Mesendoderm (in vitro differentiated cells): ENCODE data around the gene TBKBP1.

Experiments used
- DNase-seq: peaks from one replicate; pipeline ENCODE4 v3.0.0; 2013
- H2AK5ac ChIP-seq: 2 replicates; pipeline ENCODE4 v1.6.1; 2013; ENCODE audit warnings: low read length, inconsistent platforms
- H2BK120ac ChIP-seq: 2 replicates; pipeline ENCODE4 v1.6.1; 2013; ENCODE audit warnings: low read depth, mild to moderate bottlenecking, low read length, moderate library complexity, mixed read lengths
- H2BK15ac ChIP-seq: replicated peaks from 2 replicates; pipeline ENCODE4 v1.6.1; 2013; ENCODE audit warnings: low read depth, mild to moderate bottlenecking, moderate library complexity
- H2BK5ac ChIP-seq: 2 replicates; pipeline ENCODE4 v1.6.1; 2013; ENCODE audit warnings: low read length, inconsistent platforms
- H3K18ac ChIP-seq: 2 replicates; pipeline ENCODE4 v1.6.1; 2013; ENCODE audit warnings: mild to moderate bottlenecking, low read length, mixed read lengths
- H3K23ac ChIP-seq: one replicate; pipeline ENCODE4 v1.6.1; 2013; ENCODE audit warnings: low read length
- H3K27ac ChIP-seq: 2 replicates; pipeline ENCODE4 v1.5.1; 2013; ENCODE audit warnings: low read depth, mild to moderate bottlenecking, inconsistent platforms, low read length, moderate library complexity
- H3K27me3 ChIP-seq: 2 replicates; pipeline ENCODE4 v1.6.1; 2013; ENCODE audit warnings: low read length, control low read depth, mild to moderate bottlenecking, inconsistent platforms; ENCODE audit not compliant: insufficient read depth, poor library complexity
- H3K36me3 ChIP-seq: 2 replicates; pipeline ENCODE4 v1.6.1; 2013; ENCODE audit warnings: low read length, inconsistent platforms; ENCODE audit not compliant: control insufficient read depth, insufficient read depth
- H3K4ac ChIP-seq: one replicate; pipeline ENCODE4 v1.6.1; 2013; ENCODE audit warnings: low read depth, mild to moderate bottlenecking, low read length, moderate library complexity
- H3K4me1 ChIP-seq: 2 replicates; pipeline ENCODE4 v1.6.1; 2013; ENCODE audit warnings: low read depth, low read length, inconsistent platforms; ENCODE audit not compliant: control insufficient read depth
- H3K4me2 ChIP-seq: 2 replicates; pipeline ENCODE4 v1.6.1; 2013; ENCODE audit warnings: low read length
- H3K4me3 ChIP-seq: 2 replicates; pipeline ENCODE4 v1.5.1; 2013; ENCODE audit warnings: mild to moderate bottlenecking, low read length
- H3K56ac ChIP-seq: one replicate; pipeline ENCODE4 v1.6.1; 2013; ENCODE audit warnings: low read length
- H3K79me1 ChIP-seq: 2 replicates; pipeline ENCODE4 v1.6.1; 2013; ENCODE audit warnings: low read length, inconsistent platforms
- H3K79me2 ChIP-seq: 2 replicates; pipeline ENCODE4 v1.6.1; 2013; ENCODE audit warnings: mild to moderate bottlenecking, low read length; ENCODE audit not compliant: control insufficient read depth, insufficient read depth
- H3K9ac ChIP-seq: 2 replicates; pipeline ENCODE4 v1.6.1; 2013; ENCODE audit warnings: low read length, inconsistent platforms
- H4K5ac ChIP-seq: one replicate; pipeline ENCODE4 v1.6.1; 2013; ENCODE audit warnings: low read length
- H4K8ac ChIP-seq: one replicate; pipeline ENCODE4 v1.6.1; 2013; ENCODE audit warnings: low read depth, mild to moderate bottlenecking, control low read depth, low read length, moderate library complexity
- WGBS: extraction: QIAGEN DNeasy Blood & Tissue Kit; methylation state at CpG from one replicate; pipeline ENCODE4 v1.1.7; 2013; ENCODE audit warnings: low lambda C conversion rate, missing lambda C conversion rate; ENCODE audit not compliant: insufficient coverage; ENCODE audit errors: extremely low coverage; 5-methylcytosine and 5-hydroxymethylcytosine counted together

The TBKBP1 gene

DNA sequence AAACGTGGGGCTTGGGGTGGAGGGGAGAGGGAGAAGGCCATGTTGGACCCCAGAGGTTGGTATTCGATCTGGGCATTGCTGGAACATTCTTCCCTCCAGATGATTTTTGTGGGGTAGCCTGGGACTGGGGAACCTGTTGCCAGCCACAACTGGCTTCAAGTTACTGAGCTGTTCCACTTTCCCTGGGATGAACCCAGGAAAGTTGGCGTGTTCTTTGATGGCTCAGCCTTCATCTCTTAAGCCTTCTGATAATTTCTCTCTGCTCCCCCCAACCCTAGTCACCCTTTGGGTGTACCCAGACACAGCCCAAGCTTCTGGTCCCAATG lies 41.1 kb downstream of the TBKBP1 start:
- Histone ChIP-seq H3K4ac (no peak overlapping the region), H3K27ac (no peak overlapping the region), H3K27me3 (peaks cover 16% of the 10 kb centered on the region), H4K8ac (no peak overlapping the region), H4K5ac (no peak overlapping the region), H3K9ac (no peak overlapping the region), H3K18ac (no peak overlapping the region), H2BK120ac (no peak overlapping the region), H2AK5ac (no peak overlapping the region), H3K4me1 (no peaks in the 10 kb centered on the region), H2BK5ac (no peak overlapping the region), H3K23ac (no peak overlapping the region), H2BK15ac (no peak overlapping the region), H3K4me3 (no peak overlapping the region), H3K36me3 (no peaks in the 10 kb centered on the region), H3K56ac (no peak overlapping the region), H3K79me1 (no peaks in the 10 kb centered on the region), H3K4me2 (no peak overlapping the region), H3K79me2 (no peaks in the 10 kb centered on the region)
- no CpG with 5 or more reads among the region's 3 CpGs for WGBS
- no peak for DNase-seq

DNA sequence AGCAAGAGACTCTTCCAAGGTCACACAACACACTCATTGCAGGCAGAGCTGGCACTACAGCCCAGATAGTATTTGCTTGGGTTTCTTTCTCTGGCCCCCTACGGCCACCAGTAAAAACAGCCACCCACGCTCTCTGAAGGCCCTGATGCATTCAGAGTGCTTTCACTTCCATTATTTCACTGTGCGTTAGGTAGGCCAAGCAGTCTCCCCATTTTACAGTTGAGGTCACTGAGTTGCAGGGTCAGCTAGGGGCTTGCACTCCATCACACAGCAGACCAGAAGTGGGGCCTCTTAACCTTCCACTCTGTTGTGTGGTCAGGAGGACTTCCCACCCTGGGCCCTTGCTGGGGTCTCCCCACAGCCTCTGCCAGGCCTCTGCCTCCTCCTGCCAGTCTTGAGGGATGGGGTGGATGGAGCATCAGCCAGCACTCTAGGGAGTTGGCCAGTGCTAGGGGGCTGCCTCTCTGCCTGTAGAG lies 41.6 kb downstream of the TBKBP1 start:
- no peak overlapping the region for H3K23ac ChIP-seq
- H3K27ac ChIP-seq = no peak overlapping the region
- DNase-seq = no peak
- H3K56ac ChIP-seq = no peak overlapping the region
- H2BK5ac ChIP-seq = no peak overlapping the region
- H2BK15ac ChIP-seq = no peak overlapping the region
- H3K79me1 ChIP-seq = no peaks in the 10 kb centered on the region
- no peak overlapping the region for H3K4me2 ChIP-seq
- H2AK5ac ChIP-seq = no peak overlapping the region
- peaks cover 16% of the 10 kb centered on the region for H3K27me3 ChIP-seq
- no peak overlapping the region for H3K4me3 ChIP-seq
- H3K4me1 ChIP-seq = no peaks in the 10 kb centered on the region
- H2BK120ac ChIP-seq = no peak overlapping the region
- no peaks in the 10 kb centered on the region for H3K79me2 ChIP-seq
- no CpG with 5 or more reads among the region's 3 CpGs for WGBS
- H4K5ac ChIP-seq = no peak overlapping the region
- no peak overlapping the region for H3K18ac ChIP-seq
- no peak overlapping the region for H3K4ac ChIP-seq
- no peaks in the 10 kb centered on the region for H3K36me3 ChIP-seq
- H3K9ac ChIP-seq = no peak overlapping the region
- no peak overlapping the region for H4K8ac ChIP-seq

DNA sequence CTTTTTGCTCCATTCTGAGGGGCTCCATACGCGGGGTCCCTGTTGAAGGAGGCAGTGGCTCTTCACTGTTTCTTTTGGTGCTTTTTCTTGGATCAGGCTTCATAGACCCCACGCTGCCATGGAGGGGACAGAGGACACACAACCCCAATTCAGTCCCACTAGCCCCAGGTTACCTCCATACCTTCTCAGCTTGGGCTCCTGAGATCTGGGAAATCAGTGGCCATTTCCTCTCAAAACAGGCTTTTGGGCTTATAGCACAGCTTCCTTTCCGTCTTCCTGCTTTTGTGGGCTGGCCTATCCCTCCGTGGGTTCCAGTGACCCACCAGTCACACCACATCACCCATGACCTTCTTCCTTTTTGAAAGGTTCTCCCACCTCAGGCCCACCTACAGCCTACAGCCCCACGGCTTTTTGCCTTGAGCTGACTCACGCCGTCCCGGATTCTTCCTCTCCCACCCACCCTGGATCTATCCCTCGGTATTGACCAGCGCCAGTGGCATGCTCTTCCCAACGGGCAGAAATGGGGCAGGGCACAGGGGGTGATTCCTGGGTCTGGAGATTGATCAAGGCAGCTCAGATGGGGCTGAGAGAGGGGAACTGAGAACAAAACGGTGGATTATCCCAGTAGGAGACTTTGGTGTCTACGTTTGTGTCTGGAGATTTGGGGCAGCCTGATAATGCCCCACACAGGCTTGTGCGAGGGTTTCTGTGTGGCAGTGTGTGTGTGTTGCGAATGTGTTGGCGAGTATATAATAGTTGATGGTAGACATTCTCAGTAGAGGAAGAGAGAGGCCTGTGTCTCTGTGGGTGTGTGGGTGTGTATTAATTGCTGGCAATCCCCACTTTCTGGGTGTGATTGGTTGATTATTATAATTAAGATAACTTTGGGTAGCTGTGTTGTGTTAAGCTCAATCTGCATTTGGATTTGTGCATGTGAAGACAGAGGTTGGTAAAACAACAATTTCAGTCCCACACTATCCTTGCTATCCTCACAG lies 42.8 kb downstream of the TBKBP1 start:
- no CpG with 5 or more reads among the region's 17 CpGs for WGBS
- H4K8ac ChIP-seq = no peak overlapping the region
- DNase-seq = no peak
- H4K5ac ChIP-seq = no peak overlapping the region
- no peak overlapping the region for H2AK5ac ChIP-seq
- H3K27me3 ChIP-seq = peaks cover 16% of the 10 kb centered on the region
- no peaks in the 10 kb centered on the region for H3K79me1 ChIP-seq
- no peak overlapping the region for H3K9ac ChIP-seq
- H2BK15ac ChIP-seq = no peak overlapping the region
- no peaks in the 10 kb centered on the region for H3K79me2 ChIP-seq
- H2BK5ac ChIP-seq = no peak overlapping the region
- H3K56ac ChIP-seq = no peak overlapping the region
- no peaks in the 10 kb centered on the region for H3K36me3 ChIP-seq
- no peak overlapping the region for H3K27ac ChIP-seq
- no peak overlapping the region for H3K4me2 ChIP-seq
- H3K4ac ChIP-seq = no peak overlapping the region
- no peaks in the 10 kb centered on the region for H3K4me1 ChIP-seq
- no peak overlapping the region for H3K4me3 ChIP-seq
- H2BK120ac ChIP-seq = no peak overlapping the region
- H3K23ac ChIP-seq = no peak overlapping the region
- H3K18ac ChIP-seq = no peak overlapping the region

DNA sequence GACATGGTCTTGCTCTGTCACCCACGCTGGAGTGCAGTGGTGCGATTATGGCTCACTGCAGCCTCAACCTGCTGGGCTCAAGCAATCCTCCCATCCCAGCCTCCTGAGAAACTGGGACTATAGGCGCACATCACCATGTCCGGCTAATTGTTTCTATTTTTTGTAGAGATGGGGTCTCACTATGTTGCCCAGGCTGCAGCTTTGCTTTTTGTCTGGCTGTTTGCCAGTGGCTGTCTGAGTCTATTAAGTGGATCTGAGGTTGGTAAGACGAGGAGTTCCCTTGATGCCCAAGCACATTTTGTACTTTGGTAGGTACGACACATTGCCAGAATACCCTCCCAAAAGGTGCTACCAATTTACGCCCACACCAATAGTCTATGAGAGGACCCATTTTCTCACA lies 44.2 kb downstream of the TBKBP1 start:
- peaks cover 10% of the 10 kb centered on the region for H3K27me3 ChIP-seq
- H3K36me3 ChIP-seq = no peaks in the 10 kb centered on the region
- H4K5ac ChIP-seq = no peak overlapping the region
- no peaks in the 10 kb centered on the region for H3K79me2 ChIP-seq
- H2AK5ac ChIP-seq = no peak overlapping the region
- no CpG with 5 or more reads among the region's 7 CpGs for WGBS
- no peak overlapping the region for H4K8ac ChIP-seq
- no peak for DNase-seq
- H3K23ac ChIP-seq = no peak overlapping the region
- H3K4ac ChIP-seq = no peak overlapping the region
- H2BK15ac ChIP-seq = no peak overlapping the region
- no peak overlapping the region for H3K9ac ChIP-seq
- H3K79me1 ChIP-seq = no peaks in the 10 kb centered on the region
- no peaks in the 10 kb centered on the region for H3K4me1 ChIP-seq
- H2BK5ac ChIP-seq = no peak overlapping the region
- H3K4me3 ChIP-seq = no peak overlapping the region
- no peak overlapping the region for H3K18ac ChIP-seq
- no peak overlapping the region for H3K27ac ChIP-seq
- no peak overlapping the region for H2BK120ac ChIP-seq
- H3K56ac ChIP-seq = no peak overlapping the region
- no peak overlapping the region for H3K4me2 ChIP-seq

DNA sequence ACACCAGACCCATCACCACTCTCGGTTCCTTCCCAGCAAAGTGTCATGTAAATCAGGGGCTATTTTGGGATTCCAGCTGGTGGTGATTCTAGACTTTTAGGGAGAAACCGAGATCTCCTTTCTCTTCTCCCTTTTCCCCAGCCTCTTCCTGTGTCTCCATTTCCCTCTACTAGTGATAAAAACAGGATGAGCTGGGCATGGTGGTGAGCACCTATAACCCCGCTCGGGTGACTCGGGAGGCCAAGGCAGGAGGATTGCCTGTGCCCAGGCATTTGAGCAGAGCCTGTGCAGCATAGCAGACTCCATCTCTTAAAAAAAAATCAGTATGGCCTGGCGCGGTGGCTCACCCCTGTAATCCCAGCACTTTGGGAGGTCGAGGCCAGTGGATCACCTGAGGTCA lies 45.2 kb downstream of the TBKBP1 start:
- H3K79me2 ChIP-seq = no peaks in the 10 kb centered on the region
- H4K8ac ChIP-seq = no peak overlapping the region
- H3K23ac ChIP-seq = no peak overlapping the region
- no peak overlapping the region for H2AK5ac ChIP-seq
- H3K4ac ChIP-seq = no peak overlapping the region
- no peak overlapping the region for H3K4me3 ChIP-seq
- H2BK5ac ChIP-seq = no peak overlapping the region
- H3K56ac ChIP-seq = no peak overlapping the region
- H3K79me1 ChIP-seq = no peaks in the 10 kb centered on the region
- no peak overlapping the region for H4K5ac ChIP-seq
- H3K9ac ChIP-seq = no peak overlapping the region
- no peak overlapping the region for H3K4me2 ChIP-seq
- H3K36me3 ChIP-seq = no peaks in the 10 kb centered on the region
- peaks cover 1% of the 10 kb centered on the region for H3K27me3 ChIP-seq
- H3K4me1 ChIP-seq = no peaks in the 10 kb centered on the region
- H3K27ac ChIP-seq = no peak overlapping the region
- H2BK15ac ChIP-seq = no peak overlapping the region
- DNase-seq = no peak
- H2BK120ac ChIP-seq = no peak overlapping the region
- no CpG with 5 or more reads among the region's 8 CpGs for WGBS
- no peak overlapping the region for H3K18ac ChIP-seq
